ENCODE results near the gene GNAZ. TPM values are rescaled to one million over a fixed set of nuclear protein-coding genes. Genes with fewer than 3 reads are reported as not detected.
"Not testable (repeated sequence)": the region's sequence is repeated elsewhere in the genome, so short reads cannot be mapped to it uniquely, and the experiment has no call there.

GNAZ gene
- total RNA-seq, 4 donors from 2014 or later, result 5.6 to 21.6 (median 12.1) TPM

GRCh38 chr22:23129149-23129548, 58.8 kb downstream of the GNAZ start:
- DNase-seq, result no peak
- no peak for TF ChIP-seq POLR2A (IDR thresholded peaks at IDR 0.05)
- no peak for TF ChIP-seq CTCF (IDR thresholded peaks at IDR 0.05)
- Histone ChIP-seq H3K27ac (no peak overlapping the region), H3K4me3 (no peak overlapping the region), H3K36me3 (no peaks in the 10 kb centered on the region), H3K27me3 (no peaks in the 10 kb centered on the region), H3K9me3 (no peaks in the 10 kb centered on the region), H3K4me1 (no peaks in the 10 kb centered on the region)
- intact Hi-C loops (cut with DNase I; ENCODE audit: low total_unique reads), result loop anchor here (10.0 kb wide), 1 partner anchor 174 kb away; no protein-coding TSS in a partner anchor

- Histone ChIP-seq H3K4me3 (no peak overlapping the region), H3K27ac (no peak overlapping the region), H3K27me3 (no peaks in the 10 kb centered on the region), H3K4me1 (no peaks in the 10 kb centered on the region), H3K36me3 (no peaks in the 10 kb centered on the region), H3K9me3 (no peaks in the 10 kb centered on the region)
- TF ChIP-seq CTCF (IDR thresholded peaks at IDR 0.05), result no peak
- no peak for TF ChIP-seq POLR2A (IDR thresholded peaks at IDR 0.05)
- intact Hi-C loops (cut with DNase I; ENCODE audit: low total_unique reads), result no loop called here
- no peak for DNase-seq
Measured at GRCh38 chr22:23130697-23131096, 60.4 kb downstream of the GNAZ start.

GRCh38 chr22:23131931-23132330, 61.6 kb downstream of the GNAZ start:
- Histone ChIP-seq H3K36me3 (no peaks in the 10 kb centered on the region), H3K27ac (no peak overlapping the region), H3K4me1 (no peaks in the 10 kb centered on the region), H3K9me3 (no peaks in the 10 kb centered on the region), H3K27me3 (no peaks in the 10 kb centered on the region), H3K4me3 (no peak overlapping the region)
- DNase-seq, result no peak
- TF ChIP-seq CTCF (IDR thresholded peaks at IDR 0.05) (no peak), POLR2A (IDR thresholded peaks at IDR 0.05) (no peak)
- intact Hi-C loops (cut with DNase I; ENCODE audit: low total_unique reads), result no loop called here

- TF ChIP-seq CTCF (IDR thresholded peaks at IDR 0.05) (no peak), POLR2A (IDR thresholded peaks at IDR 0.05) (no peak)
- H3K9me3 ChIP-seq, result no peaks in the 10 kb centered on the region
- no peaks in the 10 kb centered on the region for H3K27me3 ChIP-seq
- DNase-seq, result no peak
- no peaks in the 10 kb centered on the region for H3K36me3 ChIP-seq
- no peak overlapping the region for H3K27ac ChIP-seq
- intact Hi-C loops (cut with DNase I; ENCODE audit: low total_unique reads), result no loop called here
- no peaks in the 10 kb centered on the region for H3K4me1 ChIP-seq
- no peak overlapping the region for H3K4me3 ChIP-seq
Measured at GRCh38 chr22:23132376-23133091, 62.2 kb downstream of the GNAZ start.

- TF ChIP-seq POLR2A (IDR thresholded peaks at IDR 0.05), result no peak
- no peak for TF ChIP-seq CTCF (IDR thresholded peaks at IDR 0.05)
- Histone ChIP-seq H3K27me3 (no peaks in the 10 kb centered on the region), H3K9me3 (no peaks in the 10 kb centered on the region), H3K4me3 (no peak overlapping the region), H3K27ac (no peak overlapping the region), H3K36me3 (no peaks in the 10 kb centered on the region), H3K4me1 (no peaks in the 10 kb centered on the region)
- intact Hi-C loops (cut with DNase I; ENCODE audit: low total_unique reads), result no loop called here
- no peak for DNase-seq
Measured at GRCh38 chr22:23133922-23134321, 63.6 kb downstream of the GNAZ start.

GRCh38 chr22:23136991-23137390, 66.7 kb downstream of the GNAZ start:
- H3K27ac ChIP-seq; intact Hi-C loops (cut with DNase I; ENCODE audit: low total_unique reads); H3K36me3 ChIP-seq; DNase-seq; H3K27me3 ChIP-seq; H3K4me3 ChIP-seq; H3K4me1 ChIP-seq; H3K9me3 ChIP-seq: not testable (repeated sequence)
